HG02852 (cell line): ENCODE data around the gene PRDX6.
A peak's percentile ranks its signal among the peaks of the same experiment; 100 is the strongest.
"Not testable (repeated sequence)": the region's sequence is repeated elsewhere in the genome, so short reads cannot be mapped to it uniquely, and the experiment has no call there.

Experiments used
- ATAC-seq: cut with Tn5 transposase; IDR thresholded peaks from one replicate; pipeline ENCODE4 v1.9.1; 2021; ENCODE audit warnings: mild to moderate bottlenecking, moderate library complexity; ENCODE audit not compliant: unreplicated experiment

PRDX6 gene

GRCh38 chr1:173477286-173478093 is at the start of gene PRDX6:
Gene PRDX6 (plus strand): TSS chr1:173477335. CDS start chr1:173477398, 63 bp downstream.
- ATAC-seq = peak; percentile 50

- peak; percentile 75 for ATAC-seq
Measured at GRCh38 chr1:173429471-173430402, 47.4 kb upstream of the PRDX6 start.

GRCh38 chr1:173430677-173431303 is 46.3 kb upstream of the PRDX6 start:
- no peak for ATAC-seq

GRCh38 chr1:173431304-173432045 is 45.7 kb upstream of the PRDX6 start:
- peak; percentile 46 for ATAC-seq

GRCh38 chr1:173432331-173432730 is 44.8 kb upstream of the PRDX6 start:
- ATAC-seq = no peak

- no peak for ATAC-seq
Measured at GRCh38 chr1:173433751-173434326, 43.3 kb upstream of the PRDX6 start.

GRCh38 chr1:173436841-173437428 is 40.2 kb upstream of the PRDX6 start:
- no peak for ATAC-seq

GRCh38 chr1:173438675-173439074 is 38.5 kb upstream of the PRDX6 start:
- no peak for ATAC-seq

GRCh38 chr1:173440430-173440829 is 36.7 kb upstream of the PRDX6 start:
- ATAC-seq = no peak

- ATAC-seq = peak; percentile 47
Measured at GRCh38 chr1:173444757-173445156, 32.4 kb upstream of the PRDX6 start.

- ATAC-seq = peak; percentile 38
Measured at GRCh38 chr1:173445164-173445563, 32.0 kb upstream of the PRDX6 start.

GRCh38 chr1:173445656-173446055 is 31.5 kb upstream of the PRDX6 start:
- ATAC-seq = no peak

GRCh38 chr1:173447224-173447623 is 29.9 kb upstream of the PRDX6 start:
- no peak for ATAC-seq

GRCh38 chr1:173448945-173449344 is 28.2 kb upstream of the PRDX6 start:
- ATAC-seq = no peak

GRCh38 chr1:173451981-173452380 is 25.2 kb upstream of the PRDX6 start:
- no peak for ATAC-seq

- no peak for ATAC-seq
Measured at GRCh38 chr1:173453982-173454381, 23.2 kb upstream of the PRDX6 start.

- no peak for ATAC-seq
Measured at GRCh38 chr1:173454966-173455524, 22.1 kb upstream of the PRDX6 start.

- no peak for ATAC-seq
Measured at GRCh38 chr1:173459885-173460284, 17.2 kb upstream of the PRDX6 start.

- ATAC-seq = not testable (repeated sequence)
Measured at GRCh38 chr1:173462666-173463065, 14.5 kb upstream of the PRDX6 start.
